ENCODE measurements around the gene CAMK2D.

DNA sequence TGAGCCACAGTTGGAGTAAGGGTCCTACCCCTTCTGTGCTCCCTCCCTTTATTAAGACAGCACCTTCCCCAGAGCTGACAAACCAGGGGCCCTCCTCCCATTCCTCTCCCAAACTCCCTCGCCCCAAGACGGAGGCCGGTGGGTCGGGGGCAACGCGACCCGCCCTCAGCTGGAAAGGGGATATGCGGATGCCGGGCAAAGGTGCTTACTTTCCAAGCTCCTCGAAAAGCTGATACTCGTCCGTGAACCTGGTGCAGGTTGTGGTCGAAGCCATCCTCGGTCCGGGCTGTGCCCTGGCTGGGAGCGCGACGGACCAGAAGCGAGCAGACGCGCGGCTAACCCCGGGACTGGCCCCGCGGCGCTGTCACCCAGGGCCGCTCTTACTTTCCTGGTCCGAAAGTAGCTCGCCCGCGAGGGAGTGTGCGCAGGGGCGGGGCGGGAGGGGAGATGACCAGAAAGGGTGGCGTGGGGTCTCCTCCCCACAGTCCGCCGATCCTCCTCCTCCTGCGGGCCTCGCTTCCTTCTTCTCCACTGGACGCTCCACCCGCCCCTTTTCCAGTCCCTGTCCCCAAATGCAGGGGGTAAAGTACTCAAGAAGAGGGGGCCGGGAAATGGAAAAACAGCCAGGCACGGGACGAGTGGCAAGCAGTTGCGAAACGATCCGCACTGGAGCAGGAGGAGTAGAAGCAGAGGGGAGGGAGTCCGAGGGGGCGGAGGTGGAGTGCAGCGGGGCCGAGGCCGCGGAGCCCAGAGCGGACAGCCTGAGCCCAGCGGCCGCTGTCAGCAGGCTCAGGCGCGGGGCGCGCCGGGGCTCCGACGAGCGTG, 531 bp downstream of the CAMK2D start:
- no peak for TF ChIP-seq EZH2 (IDR thresholded peaks at IDR 0.05; ENCODE audit: borderline replicate concordance, low read depth, low read length, poor library complexity, severe bottlenecking)
- TF ChIP-seq, protein P1, sequence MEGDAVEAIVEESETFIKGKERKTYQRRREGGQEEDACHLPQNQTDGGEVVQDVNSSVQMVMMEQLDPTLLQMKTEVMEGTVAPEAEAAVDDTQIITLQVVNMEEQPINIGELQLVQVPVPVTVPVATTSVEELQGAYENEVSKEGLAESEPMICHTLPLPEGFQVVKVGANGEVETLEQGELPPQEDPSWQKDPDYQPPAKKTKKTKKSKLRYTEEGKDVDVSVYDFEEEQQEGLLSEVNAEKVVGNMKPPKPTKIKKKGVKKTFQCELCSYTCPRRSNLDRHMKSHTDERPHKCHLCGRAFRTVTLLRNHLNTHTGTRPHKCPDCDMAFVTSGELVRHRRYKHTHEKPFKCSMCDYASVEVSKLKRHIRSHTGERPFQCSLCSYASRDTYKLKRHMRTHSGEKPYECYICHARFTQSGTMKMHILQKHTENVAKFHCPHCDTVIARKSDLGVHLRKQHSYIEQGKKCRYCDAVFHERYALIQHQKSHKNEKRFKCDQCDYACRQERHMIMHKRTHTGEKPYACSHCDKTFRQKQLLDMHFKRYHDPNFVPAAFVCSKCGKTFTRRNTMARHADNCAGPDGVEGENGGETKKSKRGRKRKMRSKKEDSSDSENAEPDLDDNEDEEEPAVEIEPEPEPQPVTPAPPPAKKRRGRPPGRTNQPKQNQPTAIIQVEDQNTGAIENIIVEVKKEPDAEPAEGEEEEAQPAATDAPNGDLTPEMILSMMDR (conservative IDR thresholded peaks at IDR 0.05; ENCODE audit: low read depth, low read length): no peak
